Measurements from ENCODE around the gene COX19.
"Not testable (repeated sequence)": the region's sequence is repeated elsewhere in the genome, so short reads cannot be mapped to it uniquely, and the experiment has no call there.

Gene COX19

DNA sequence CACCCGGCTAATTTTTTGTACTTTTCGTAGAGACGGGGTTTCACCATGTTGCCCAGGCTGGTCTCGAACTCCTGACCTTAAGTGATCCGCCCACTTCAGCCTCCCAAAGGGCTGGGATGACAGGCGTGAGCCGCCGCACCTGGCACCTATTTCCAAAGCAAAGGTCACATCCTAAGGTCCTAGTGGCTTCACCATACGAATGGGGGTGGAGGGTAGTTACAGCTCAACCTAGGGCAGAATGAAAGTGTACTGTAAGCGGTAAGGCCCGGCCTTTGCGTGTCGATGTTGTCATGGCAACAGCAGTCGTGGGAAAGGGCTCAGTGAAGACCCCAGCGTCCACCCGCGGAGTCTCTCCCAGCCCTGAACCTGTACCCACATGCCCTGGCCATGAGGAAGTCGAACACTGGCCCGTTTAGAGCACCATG is 1.6 kb upstream of the COX19 start:
- no peak for DNase-seq

DNA sequence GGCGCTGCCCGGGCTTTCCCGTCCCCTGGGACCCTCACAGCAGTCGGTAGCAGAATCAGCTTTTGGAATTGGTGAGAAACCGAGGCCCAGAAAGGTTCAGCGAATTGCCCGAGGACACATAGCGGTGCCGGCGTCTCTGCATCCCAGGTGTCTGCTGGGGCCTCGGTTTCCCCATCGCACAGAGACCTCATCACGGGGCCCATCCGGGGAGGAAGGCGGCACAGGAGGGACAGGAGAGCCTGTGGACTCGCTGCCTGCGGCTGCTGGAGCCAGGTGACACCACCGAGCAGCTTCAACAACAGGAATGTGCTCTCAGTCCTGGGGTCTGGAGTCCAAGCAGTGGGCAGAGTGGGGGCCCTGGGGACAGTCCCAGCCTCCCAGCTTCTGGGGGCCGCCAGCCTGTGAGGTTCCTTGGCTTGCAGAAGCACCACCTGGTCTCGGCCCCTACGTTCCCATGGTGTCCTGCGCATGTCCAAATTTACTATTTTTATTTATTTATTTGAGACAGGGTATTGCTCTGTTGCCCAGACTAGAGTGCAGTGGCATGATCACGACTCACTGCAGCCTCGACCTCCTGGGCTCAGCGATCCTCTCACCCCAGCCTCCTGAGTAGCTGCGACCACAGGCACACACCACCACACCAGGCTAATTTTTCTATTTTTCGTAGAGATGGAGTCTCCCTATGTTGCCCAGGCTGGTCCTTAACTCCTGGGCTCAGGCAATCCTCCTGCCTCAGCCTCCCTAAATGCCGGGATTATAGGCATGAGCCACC is 539 bp upstream of the COX19 start:
- DNase-seq = no peak

DNA sequence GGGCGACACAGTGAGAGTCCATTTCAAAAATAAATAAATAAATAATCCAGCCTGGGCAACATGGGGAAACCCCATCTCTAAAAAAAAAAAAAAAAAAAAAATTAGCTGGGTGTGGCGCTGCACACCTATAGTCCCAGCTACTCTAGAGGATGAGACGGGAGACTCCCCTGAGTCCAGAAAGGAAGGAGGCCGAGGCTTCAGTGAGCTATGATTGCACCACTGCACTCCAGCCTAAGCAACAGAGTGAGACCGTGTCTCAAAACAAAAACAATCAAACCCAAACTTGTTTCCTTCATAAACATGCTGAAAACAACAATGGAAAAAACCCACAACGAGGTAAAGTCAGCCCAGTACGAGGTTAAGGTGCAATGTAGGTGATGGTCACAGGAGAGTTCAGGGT is 1.2 kb downstream of the COX19 start:
- DNase-seq = no peak

DNA sequence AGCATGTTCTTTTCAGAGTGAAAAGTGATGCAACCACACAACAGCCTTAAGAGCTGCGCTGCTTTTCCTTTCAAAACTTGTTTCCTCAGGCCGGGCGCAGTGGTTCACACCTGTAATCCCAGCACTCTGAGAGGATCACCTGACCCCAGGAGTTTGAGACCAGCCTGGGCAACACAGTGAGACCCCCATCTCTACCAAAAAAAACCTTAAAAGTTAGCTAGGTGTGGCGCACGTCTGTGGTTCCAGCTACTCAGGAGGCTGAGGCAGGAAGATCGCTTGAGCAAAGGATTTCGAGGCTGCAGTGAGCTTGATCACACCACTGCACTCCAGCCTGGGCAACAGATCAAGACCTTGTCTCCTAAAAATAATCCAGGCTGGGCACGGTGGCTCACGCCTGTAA is 2.0 kb downstream of the COX19 start:
- DNase-seq = no peak

DNA sequence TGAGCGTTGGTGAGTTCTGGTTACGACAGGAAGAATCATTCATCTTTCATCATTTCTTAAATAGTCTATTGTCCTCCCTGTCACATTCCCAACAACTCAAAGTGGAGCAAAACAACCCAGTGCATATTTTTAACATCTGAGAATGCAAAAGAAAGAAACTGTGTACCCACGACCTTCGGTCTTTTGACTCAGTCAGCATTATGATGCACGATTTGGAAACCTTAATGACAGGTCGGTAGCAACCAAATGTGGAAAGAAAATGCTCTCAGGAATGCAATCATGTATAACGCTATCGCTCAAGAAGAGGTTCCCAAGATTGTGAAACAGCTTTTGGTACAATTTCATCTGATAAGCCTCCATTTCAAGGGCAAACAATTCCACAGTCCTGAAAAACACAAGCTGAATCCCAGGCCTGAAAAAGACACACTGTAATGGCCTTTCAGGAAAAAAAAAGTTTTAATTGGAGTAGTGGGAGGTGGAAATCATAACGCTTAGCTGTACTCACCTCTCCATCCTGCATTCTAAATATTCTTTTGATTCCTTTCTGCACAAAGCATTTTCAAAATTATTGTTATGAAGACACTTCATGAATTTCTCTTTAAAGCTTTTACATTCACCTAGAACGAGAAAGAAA is 2.6 kb downstream of the COX19 start:
- no peak for DNase-seq

DNA sequence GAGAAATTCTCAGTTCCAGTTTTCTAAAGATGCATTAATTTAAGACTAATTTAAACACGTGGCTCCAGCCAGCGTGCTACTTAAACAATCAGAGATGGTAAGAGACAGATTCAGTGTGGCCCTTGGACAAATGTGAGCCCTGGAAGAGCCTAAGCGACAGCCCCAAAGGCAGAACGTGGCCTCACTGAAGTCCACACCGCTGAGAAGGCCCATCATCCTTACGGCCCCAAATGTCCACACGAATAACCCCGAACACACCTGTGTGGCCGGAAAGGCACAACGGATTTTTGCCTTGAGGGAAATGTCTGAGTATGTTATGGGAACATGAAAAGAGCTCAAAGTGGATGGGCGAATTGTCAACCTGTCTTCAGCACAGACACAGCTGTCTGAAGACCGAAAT is 3.2 kb downstream of the COX19 start:
- DNase-seq = no peak

DNA sequence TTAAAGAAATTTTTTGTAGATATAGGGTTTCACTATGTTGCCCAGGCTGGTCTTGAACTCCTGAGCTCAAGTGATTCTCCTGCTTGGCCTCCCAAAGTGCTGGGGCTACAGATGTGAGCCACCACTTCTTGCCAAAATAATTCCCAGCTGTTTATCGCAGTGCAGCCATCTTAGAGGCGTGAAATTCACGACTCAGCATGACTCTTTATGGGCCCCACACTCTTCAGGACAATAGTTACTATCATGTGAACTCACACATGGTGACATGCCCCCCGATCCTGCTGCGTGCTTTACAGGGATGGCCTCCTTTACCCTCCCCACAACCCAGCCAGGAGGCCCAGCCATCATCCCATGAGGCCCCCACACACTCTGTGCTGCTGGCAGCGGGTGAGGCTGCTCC is 4.6 kb downstream of the COX19 start:
- DNase-seq = no peak

DNA sequence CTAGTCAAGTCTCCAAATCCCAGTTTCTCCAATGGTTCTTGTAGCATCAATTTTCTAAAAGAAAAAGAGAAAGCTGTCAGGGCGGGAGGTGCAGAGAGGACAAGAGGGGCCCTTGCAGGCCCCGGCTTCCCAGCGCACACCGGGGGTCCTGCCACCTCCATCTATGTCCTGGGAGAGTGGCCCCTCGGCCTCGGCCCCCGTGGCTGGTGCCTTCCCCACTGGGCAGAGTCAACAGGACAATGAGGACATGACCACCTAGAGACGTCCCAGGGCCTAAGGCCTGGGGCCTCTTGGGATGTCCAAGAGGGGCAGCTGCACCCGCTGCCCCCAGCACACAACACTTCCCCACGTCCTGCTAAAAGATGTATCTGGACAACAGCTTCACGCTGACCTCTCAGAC is 5.9 kb downstream of the COX19 start:
- DNase-seq = no peak

DNA sequence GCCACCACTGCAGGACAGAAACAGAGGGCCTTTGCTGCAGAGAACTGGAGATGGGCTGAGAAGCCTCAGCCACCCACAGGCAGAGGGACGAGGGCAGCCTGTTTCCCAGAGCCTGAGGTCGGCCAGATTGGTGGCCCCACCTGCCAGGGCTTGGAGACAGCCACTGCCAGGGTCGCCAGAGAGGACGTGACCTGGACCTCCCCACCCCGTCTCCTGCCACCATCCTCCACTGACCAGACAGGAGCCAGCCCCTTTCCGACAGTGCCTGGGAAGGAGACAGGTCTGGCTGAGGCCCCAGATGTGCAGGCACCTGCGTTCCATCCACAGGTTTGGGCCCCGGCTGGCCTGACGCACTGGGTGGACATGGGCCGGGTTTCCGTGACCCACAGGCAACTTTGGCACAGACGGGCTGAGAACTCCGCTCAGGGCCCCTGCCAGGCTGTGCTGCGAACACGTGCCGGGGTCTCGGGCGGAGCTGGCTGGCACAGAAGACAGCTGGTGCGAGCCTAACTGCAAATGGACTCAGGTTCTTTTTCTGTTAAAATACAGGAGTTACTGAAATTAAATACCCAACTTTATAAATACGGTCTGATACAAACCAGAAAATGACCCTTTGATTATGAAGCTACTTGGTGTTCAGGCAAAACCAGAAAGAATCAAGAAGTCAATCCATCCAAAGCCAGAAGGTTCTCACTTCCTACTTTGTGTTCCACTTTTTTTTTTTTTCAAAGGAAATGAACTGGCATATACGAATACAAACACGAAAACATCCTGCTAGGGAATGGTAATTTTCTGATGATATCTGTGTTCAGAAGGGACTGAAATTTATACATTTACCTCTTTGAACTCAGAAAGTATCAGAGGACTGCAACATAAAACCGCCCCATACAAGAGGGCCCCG is 6.9 kb downstream of the COX19 start:
- DNase-seq = no peak

DNA sequence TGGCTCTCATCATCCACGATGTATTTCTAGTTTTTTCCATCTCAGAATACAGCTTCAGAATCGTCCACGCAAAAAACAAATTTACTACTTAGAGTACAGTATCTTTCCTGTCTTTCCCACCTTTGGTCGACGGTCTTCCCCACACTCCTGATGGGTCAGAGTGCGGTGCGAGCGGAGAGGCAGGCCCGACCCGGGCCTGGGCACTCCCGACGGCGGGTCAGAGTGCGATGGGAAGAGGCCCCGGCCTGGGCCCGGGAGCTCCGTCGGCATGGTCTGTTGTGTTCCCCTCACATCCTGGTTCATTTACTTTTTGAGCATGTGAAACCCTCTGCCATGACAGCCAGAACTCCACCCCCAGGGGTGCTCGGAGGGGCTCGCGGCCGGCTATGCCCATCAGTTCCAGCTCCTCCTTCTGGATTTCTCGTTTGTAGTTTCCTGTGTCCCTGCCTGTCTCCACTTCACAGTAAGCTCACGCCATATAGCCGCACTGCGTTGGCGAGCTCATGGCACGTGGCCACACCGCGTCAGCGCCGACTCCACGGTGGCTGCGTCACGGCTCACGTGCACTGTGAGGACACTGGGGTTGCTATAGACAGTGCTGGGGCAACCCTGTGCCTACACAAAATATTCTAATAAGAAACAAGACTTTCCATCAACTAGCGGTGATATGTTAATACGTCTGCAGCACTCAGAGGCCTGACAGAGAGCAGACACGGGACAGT is 7.8 kb downstream of the COX19 start:
- DNase-seq = no peak

DNA sequence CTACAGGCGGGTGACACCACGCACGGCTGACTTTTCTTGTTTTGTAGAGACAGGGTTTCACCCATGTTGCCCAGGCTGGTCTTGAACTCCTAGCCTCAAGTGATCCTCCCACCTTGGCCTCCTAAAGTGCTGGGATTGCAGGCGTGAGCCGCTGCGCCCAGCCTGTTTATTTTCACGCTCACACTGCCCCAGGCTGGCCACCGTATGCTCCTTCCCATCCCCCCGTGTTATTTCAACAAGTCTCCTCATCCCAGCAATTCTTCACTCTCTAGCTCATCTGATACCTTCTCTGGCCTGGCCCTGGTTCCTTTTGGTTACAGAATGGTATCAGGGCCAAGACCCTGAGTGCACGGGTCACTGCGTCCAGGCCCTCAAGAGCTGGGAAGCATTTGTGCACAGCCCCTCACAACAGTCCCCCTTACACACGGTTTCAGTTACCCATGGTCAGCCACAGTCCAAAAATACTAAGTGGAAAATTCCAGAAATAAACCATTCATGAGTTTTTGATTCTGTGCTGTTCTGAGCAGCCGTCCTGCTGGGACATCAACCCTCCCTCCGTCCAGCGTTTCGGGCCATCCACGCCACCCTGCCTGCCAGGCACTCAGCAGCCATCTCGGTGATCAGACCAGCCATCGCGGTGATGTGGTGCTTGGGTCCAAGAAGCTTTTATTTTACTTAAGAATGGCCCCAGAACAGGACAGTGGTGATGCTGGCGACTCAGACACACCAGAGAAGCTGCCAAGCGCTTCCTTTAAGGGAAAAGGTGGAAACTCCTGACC is 8.9 kb downstream of the COX19 start:
- no peak for DNase-seq

DNA sequence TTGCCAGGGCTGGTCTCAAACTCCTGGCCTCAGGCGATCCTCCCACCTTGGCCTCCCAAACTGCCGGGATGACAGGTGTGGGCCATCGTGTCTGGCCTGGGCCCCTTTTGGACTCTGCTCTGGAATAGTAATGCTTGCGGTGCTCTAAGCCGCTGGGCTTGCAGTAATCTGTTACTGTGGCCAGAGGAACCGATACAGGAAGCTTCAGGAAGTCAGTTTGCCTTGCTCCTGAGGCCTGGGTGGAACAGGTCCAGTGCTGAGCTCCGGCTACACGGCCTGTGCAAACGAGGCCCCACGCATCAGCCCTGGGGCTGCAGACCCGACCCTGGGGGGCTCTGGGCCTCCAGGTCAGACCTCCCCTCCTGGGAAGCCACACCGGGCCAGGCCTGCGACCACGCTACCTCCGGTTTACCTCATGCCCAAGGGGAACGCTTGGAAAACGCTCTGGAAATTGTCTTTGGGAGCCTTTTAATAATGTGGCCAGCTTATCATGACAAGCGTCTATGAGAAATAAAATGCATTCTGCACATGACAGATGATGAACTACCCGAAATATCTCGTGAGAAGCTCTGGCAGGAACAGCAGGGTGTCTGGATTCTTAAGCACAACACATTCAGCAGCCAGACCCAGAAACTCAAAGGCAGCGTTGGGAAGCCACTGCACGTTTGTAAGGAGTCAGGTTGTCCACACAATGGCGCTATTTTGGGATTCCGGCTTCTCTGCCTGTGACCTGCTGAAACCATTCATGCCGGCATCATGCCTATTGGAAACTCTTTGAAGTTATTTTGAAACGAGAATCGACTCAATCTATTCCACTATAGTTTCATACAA is 10.7 kb downstream of the COX19 start:
- DNase-seq = peak; percentile 29

DNA sequence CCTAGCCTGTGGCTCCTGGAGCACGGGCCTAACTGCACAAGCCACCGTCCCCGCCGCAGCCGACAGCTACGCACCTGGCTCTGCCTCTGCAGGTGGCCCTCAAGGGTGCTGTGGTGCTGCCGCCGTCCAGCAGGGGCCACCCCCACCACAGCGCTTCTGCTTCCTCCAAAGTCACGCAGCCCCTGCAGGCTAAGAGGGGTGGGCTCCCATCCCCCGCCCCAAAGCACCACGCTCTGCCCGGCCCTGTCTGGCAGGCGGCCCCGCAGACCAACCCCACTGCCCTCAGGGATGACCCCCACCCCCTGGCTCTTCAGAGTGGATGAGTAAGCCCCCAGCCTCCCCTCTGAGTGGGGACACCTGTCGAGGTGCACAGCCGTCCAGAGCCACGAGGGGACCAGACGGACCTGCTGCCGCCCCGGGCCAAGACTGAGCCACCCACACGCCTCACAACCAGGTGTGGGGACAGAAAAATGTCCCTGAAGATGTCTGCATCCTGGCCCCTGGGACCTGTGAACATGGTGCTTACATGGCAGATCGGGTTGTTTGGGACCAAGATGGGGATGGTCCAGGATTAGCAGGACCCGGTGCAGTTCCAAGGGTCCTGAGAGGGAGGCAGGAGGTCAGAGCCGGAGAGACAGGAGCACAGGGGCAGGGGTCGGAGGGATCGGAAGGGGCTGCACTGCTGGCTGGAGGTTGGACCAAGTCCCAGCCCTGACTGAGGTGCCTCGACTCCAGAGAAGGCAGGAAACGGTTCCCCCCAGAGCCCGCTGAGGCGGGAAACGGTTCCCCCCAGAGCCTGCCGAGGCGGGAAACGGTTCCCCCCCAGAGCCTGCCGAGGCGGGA is 11.9 kb downstream of the COX19 start:
- no peak for DNase-seq

DNA sequence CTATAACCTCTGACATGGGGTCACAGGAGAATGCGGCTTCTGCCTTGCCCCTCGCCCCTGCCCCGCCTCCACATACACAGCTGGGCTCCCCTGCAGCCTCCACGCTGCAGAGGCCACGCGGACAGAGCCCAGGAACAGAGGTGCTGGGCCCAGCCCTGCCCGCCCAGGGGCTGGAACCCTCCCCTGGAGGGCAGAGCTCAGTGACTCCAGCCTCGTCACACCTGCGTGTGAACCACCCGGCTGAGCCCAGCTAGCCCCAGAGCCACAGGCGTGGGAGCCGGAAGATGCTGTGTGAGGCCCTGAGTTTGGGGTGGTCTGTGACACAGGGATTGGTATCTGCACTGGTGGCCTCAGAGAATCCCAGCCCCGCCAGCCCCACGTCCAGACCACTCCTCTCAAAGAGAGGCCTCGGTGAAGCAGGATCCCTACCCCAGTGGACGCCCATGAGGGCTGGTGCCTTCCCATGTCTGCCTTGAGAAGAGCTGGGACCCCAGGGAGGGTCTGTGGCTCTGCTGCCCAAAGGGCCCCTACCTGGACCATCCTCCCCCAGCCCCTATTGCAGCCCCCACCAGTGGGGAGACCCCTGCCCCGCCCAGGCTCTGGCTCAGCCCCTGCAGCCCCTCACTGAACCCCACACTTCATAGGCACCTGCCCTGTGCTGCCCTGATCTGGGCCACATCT is 12.8 kb downstream of the COX19 start:
- DNase-seq = no peak

DNA sequence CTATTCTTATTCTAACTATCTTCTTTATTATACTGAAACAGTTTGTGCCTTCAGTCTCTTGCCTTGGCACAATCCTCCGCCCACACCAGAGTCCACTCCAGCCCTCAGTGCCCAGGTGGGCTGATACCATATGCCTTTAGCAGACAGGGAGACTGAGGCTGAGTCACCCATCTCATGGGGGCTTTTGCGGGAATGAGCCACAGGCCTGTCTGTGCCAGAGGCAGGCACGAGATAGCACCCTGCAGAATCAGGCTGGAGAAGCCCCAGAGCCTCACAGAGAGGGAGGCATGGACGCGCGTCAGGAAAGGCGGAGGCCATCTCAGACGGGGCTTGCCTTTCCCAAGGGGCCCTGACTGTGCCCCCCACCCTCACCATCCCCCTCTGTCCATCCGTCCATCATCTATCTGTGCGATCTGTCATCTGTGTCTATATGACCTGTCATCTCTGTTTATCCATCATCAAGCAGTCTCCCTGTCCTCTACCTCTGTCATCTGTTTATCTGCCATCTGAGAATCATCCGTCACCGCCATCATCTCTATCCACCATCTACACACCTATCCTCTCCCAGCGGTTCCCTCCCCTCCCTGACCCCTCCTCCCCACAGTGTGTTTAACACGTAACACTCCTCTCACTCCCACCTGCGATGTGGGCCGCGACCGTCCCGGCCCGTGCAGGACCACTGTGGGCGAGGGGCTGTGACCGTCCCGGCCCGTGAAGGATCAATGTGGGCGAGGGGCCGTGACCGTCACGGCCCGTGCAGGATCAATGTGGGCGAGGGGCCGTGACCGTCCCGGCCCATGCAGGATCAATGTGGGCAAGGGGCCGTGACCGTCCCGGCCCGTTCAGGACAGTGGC is 13.6 kb downstream of the COX19 start:
- no peak for DNase-seq

DNA sequence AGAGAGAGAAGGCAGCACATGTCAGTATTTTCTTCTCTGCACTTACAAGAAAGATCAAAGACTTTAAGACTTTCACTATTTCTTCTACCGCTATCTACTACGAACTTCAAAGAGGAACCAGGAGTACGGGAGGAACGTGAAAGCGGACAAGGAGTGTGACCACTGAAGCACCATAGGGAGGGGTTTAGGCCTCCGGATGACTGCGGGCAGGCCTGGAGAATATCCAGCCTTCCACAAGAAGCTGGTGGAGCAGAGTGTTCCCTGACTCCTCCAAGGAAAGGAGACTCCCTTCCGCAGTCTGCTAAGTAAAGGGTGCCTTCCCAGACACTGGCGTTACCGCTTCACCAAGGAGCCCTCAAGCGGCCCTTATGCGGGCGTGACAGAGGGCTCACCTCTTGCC is 14.4 kb downstream of the COX19 start:
- DNase-seq = not testable (repeated sequence)

DNA sequence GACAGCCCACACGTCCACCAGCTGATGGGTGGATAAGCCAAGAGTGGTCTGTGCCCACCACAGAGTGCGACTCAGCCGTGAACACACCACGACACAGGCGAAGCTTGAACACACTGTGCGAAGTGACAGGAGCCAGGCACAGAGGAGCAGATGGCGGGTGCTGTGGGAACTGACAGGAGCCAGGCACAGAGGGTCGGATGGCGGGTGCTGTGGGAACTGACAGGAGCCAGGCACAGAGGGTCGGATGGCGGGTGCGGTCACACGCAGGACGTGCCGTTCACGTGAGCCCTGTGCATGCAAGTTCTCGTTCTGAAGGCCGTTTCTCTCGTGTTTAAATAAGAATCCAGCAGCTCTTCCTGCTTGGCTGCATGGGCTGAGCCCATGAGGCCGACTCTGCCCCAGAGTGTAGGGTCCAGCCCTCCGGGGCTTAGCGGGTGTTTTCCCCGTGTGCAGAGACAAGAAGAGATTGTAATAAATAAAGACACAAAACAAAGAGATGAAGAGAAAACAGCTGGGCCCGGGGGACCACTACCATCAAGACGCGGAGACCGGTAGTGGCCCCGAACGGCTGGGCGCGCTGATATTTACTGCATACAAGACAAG is 15.0 kb downstream of the COX19 start:
- peak; percentile 24 for DNase-seq

DNA sequence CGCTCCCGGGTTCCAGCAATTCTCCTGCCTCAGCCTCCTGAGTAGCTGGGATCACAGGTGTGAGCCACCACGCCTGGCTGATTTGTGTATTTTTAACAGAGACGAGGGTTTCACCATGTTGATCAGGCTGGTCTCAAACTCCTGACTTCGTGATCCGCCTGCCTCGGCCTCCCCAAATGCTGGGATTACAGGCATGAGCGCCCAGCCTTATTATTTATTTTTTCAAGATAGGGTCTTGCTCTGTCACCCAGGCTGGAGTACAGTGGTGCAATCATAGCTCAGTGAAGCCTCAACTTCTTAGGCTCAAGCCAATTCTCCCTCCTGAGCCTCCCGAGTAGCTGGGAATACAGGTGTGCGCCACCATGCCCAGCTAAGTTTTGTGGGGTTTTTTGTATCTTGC is 15.6 kb downstream of the COX19 start:
- DNase-seq = not testable (repeated sequence)

All from NCI-H1694 treated with DMSO at 0.1 percent for 48 hours (cell line).